ENCODE results near the gene HECW1.
A peak's percentile ranks its signal among the peaks of the same experiment; 100 is the strongest.

HECW1 gene

GRCh38 chr7:43479042-43479441, 366.6 kb downstream of the HECW1 start:
- no peak for DNase-seq (ENCODE audit: low read depth)
- no peak for TF ChIP-seq CTCF (conservative IDR thresholded peaks at IDR 0.05; ENCODE audit: low read depth, low read length)
- no peak overlapping the region for H3K4me3 ChIP-seq (ENCODE audit: low read length)

- DNase-seq (ENCODE audit: low read depth), result no peak
- no peak overlapping the region for H3K4me3 ChIP-seq (ENCODE audit: low read length)
- no peak for TF ChIP-seq CTCF (conservative IDR thresholded peaks at IDR 0.05; ENCODE audit: low read depth, low read length)
Observed at GRCh38 chr7:43479543-43479942, 367.1 kb downstream of the HECW1 start.

GRCh38 chr7:43480581-43480980, 368.1 kb downstream of the HECW1 start:
- H3K4me3 ChIP-seq (ENCODE audit: low read length), result no peak overlapping the region
- DNase-seq (ENCODE audit: low read depth), result no peak
- no peak for TF ChIP-seq CTCF (conservative IDR thresholded peaks at IDR 0.05; ENCODE audit: low read depth, low read length)

GRCh38 chr7:43481902-43482678, 369.6 kb downstream of the HECW1 start:
- H3K4me3 ChIP-seq (ENCODE audit: low read length), result no peak overlapping the region
- peak; percentile 63 for DNase-seq (ENCODE audit: low read depth)
- TF ChIP-seq CTCF (conservative IDR thresholded peaks at IDR 0.05; ENCODE audit: low read depth, low read length), result no peak

- H3K4me3 ChIP-seq (ENCODE audit: low read length), result no peak overlapping the region
- TF ChIP-seq CTCF (conservative IDR thresholded peaks at IDR 0.05; ENCODE audit: low read depth, low read length), result no peak
- DNase-seq (ENCODE audit: low read depth), result no peak
Observed at GRCh38 chr7:43482679-43483252, 370.3 kb downstream of the HECW1 start.

GRCh38 chr7:43484678-43485395, 372.4 kb downstream of the HECW1 start:
- no peak for TF ChIP-seq CTCF (conservative IDR thresholded peaks at IDR 0.05; ENCODE audit: low read depth, low read length)
- no peak overlapping the region for H3K4me3 ChIP-seq (ENCODE audit: low read length)
- no peak for DNase-seq (ENCODE audit: low read depth)

All from retinal pigment epithelial cell (primary cell).